SJCRH30 (cell line): ENCODE measurements around the gene RBM20. TPM values are rescaled to one million over a fixed set of nuclear protein-coding genes. Genes with fewer than 3 reads are reported as not detected.
A peak's percentile ranks its signal among the peaks of the same experiment; 100 is the strongest.
"Not testable (repeated sequence)": the region's sequence is repeated elsewhere in the genome, so short reads cannot be mapped to it uniquely, and the experiment has no call there.

ENCODE experiments used
- DNase-seq, 2 experiments: peaks; one replicate each; pipeline ENCODE4 v3.0.0-alpha.2; 2015 to 2020
- H3K27ac ChIP-seq: fragments of 250-450 bp; sonication (Bioruptor Pico); 2 replicates; pipeline ENCODE4 v1.5.1; 2020; ENCODE audit warnings: mild to moderate bottlenecking, moderate library complexity
- H3K27me3 ChIP-seq: fragments of 250-450 bp; sonication (Bioruptor Pico); 2 replicates; pipeline ENCODE4 v1.5.1; 2020; ENCODE audit warnings: mild to moderate bottlenecking, moderate library complexity
- H3K36me3 ChIP-seq: fragments of 250-450 bp; sonication (Bioruptor Pico); 2 replicates; pipeline ENCODE4 v1.5.1; 2020; ENCODE audit warnings: mild to moderate bottlenecking, moderate library complexity
- H3K4me1 ChIP-seq: fragments of 250-450 bp; sonication (Bioruptor Pico); 2 replicates; pipeline ENCODE4 v1.5.1; 2020; ENCODE audit warnings: mild to moderate bottlenecking, moderate library complexity
- H3K4me3 ChIP-seq: fragments of 250-450 bp; sonication (Bioruptor Pico); 2 replicates; pipeline ENCODE4 v1.5.1; 2020; ENCODE audit warnings: mild to moderate bottlenecking, moderate library complexity
- H3K9me3 ChIP-seq: fragments of 250-450 bp; sonication (Bioruptor Pico); replicated peaks from 2 replicates; pipeline ENCODE4 v1.5.1; 2020; ENCODE audit warnings: mild to moderate bottlenecking, moderate library complexity
- total RNA-seq: library from RNA; depleted of rRNA; stranded (reverse); fragments of >200 nt; shearing (Covaris generic); gene quantifications from 2 replicates; pipeline ENCODE4 v1.2.3, GENCODE V29; 2014

Gene RBM20
- total RNA-seq, 1 experiment from 2014 or later = 12.4 TPM

GRCh38 chr10:110754375-110755105 is 110.4 kb downstream of the RBM20 start:
- no peak overlapping the region for H3K4me3 ChIP-seq
- no peak overlapping the region for H3K27ac ChIP-seq
- H3K27me3 ChIP-seq = no peaks in the 10 kb centered on the region
- H3K9me3 ChIP-seq = peaks cover 5% of the 10 kb centered on the region; the same call in 1 of the 2 replicates
- no peak for DNase-seq
- H3K4me1 ChIP-seq = peaks cover 5% of the 10 kb centered on the region
- H3K36me3 ChIP-seq = no peaks in the 10 kb centered on the region

GRCh38 chr10:110755781-110756180 is 111.6 kb downstream of the RBM20 start:
- H3K27me3 ChIP-seq = no peaks in the 10 kb centered on the region
- H3K27ac ChIP-seq = no peak overlapping the region
- no peaks in the 10 kb centered on the region for H3K36me3 ChIP-seq
- H3K4me3 ChIP-seq = no peak overlapping the region
- no peak for DNase-seq
- 0 out of 2 replicates have a peak, but pooled peaks cover 2% of the 10 kb centered on the region for H3K9me3 ChIP-seq
- H3K4me1 ChIP-seq = peaks cover 6% of the 10 kb centered on the region

GRCh38 chr10:110756876-110757275 is 112.7 kb downstream of the RBM20 start:
- no peak for DNase-seq
- Histone ChIP-seq H3K36me3 (no peaks in the 10 kb centered on the region), H3K27ac (no peak overlapping the region), H3K27me3 (no peaks in the 10 kb centered on the region), H3K4me1 (peaks cover 6% of the 10 kb centered on the region), H3K4me3 (no peak overlapping the region), H3K9me3 (0 out of 2 replicates have a peak, but pooled peaks cover 2% of the 10 kb centered on the region)

GRCh38 chr10:110757586-110757985 is 113.5 kb downstream of the RBM20 start:
- no peak for DNase-seq
- Histone ChIP-seq H3K4me3 (no peak overlapping the region), H3K4me1 (peaks cover 6% of the 10 kb centered on the region), H3K9me3 (0 out of 2 replicates have a peak, but pooled peaks cover 2% of the 10 kb centered on the region), H3K27ac (no peak overlapping the region), H3K27me3 (no peaks in the 10 kb centered on the region), H3K36me3 (no peaks in the 10 kb centered on the region)

GRCh38 chr10:110758128-110758765 is 114.1 kb downstream of the RBM20 start:
- Histone ChIP-seq H3K27me3 (no peaks in the 10 kb centered on the region), H3K4me1 (peaks cover 6% of the 10 kb centered on the region), H3K36me3 (no peaks in the 10 kb centered on the region), H3K4me3 (no peak overlapping the region), H3K27ac (no peak overlapping the region), H3K9me3 (0 out of 2 replicates have a peak, but pooled peaks cover 2% of the 10 kb centered on the region)
- no peak for DNase-seq

- 0 out of 2 replicates have a peak, but pooled peaks cover 2% of the 10 kb centered on the region for H3K9me3 ChIP-seq
- no peaks in the 10 kb centered on the region for H3K27me3 ChIP-seq
- H3K27ac ChIP-seq = no peak overlapping the region
- H3K4me1 ChIP-seq = peaks cover 6% of the 10 kb centered on the region
- DNase-seq = peak in 1 of 2 experiments; percentile 24
- no peaks in the 10 kb centered on the region for H3K36me3 ChIP-seq
- no peak overlapping the region for H3K4me3 ChIP-seq
Observed at GRCh38 chr10:110758898-110759297, 114.8 kb downstream of the RBM20 start.

- Histone ChIP-seq H3K27ac (no peak overlapping the region), H3K9me3 (no peaks in the 10 kb centered on the region), H3K4me3 (no peak overlapping the region), H3K36me3 (no peaks in the 10 kb centered on the region), H3K4me1 (peaks cover 6% of the 10 kb centered on the region), H3K27me3 (no peaks in the 10 kb centered on the region)
- DNase-seq = no peak
Observed at GRCh38 chr10:110759523-110759922, 115.4 kb downstream of the RBM20 start.

GRCh38 chr10:110762109-110762848 is 118.1 kb downstream of the RBM20 start:
- peaks cover 6% of the 10 kb centered on the region for H3K4me1 ChIP-seq
- H3K27ac ChIP-seq = no peak overlapping the region
- H3K4me3 ChIP-seq = no peak overlapping the region
- H3K27me3 ChIP-seq = no peaks in the 10 kb centered on the region
- H3K9me3 ChIP-seq = no peaks in the 10 kb centered on the region
- H3K36me3 ChIP-seq = no peaks in the 10 kb centered on the region
- DNase-seq = no peak

- H3K4me1 ChIP-seq = peaks cover 6% of the 10 kb centered on the region
- no peak for DNase-seq
- no peak overlapping the region for H3K4me3 ChIP-seq
- no peak overlapping the region for H3K27ac ChIP-seq
- no peaks in the 10 kb centered on the region for H3K36me3 ChIP-seq
- H3K9me3 ChIP-seq = no peaks in the 10 kb centered on the region
- no peaks in the 10 kb centered on the region for H3K27me3 ChIP-seq
Observed at GRCh38 chr10:110762849-110763211, 118.7 kb downstream of the RBM20 start.

- no peak overlapping the region for H3K27ac ChIP-seq
- DNase-seq = no peak
- no peaks in the 10 kb centered on the region for H3K9me3 ChIP-seq
Observed at GRCh38 chr10:110764378-110764777, 120.2 kb downstream of the RBM20 start.

GRCh38 chr10:110764793-110765512 is 120.8 kb downstream of the RBM20 start:
- Histone ChIP-seq H3K4me1 (no peaks in the 10 kb centered on the region; the same call in 1 of the 2 replicates), H3K27ac (no peak overlapping the region), H3K27me3 (no peaks in the 10 kb centered on the region), H3K9me3 (no peaks in the 10 kb centered on the region), H3K36me3 (no peaks in the 10 kb centered on the region), H3K4me3 (no peak overlapping the region)
- DNase-seq = no peak

More at GRCh38 chr10:110764378-110764777, 120.2 kb downstream of the RBM20 start:
- peaks cover 3% of the 10 kb centered on the region; the same call in 1 of the 2 replicates for H3K4me1 ChIP-seq
- H3K36me3 ChIP-seq = no peaks in the 10 kb centered on the region
- H3K4me3 ChIP-seq = no peak overlapping the region
- no peaks in the 10 kb centered on the region for H3K27me3 ChIP-seq

GRCh38 chr10:110765513-110766319 is 121.6 kb downstream of the RBM20 start:
- Histone ChIP-seq H3K4me3 (no peak overlapping the region), H3K9me3 (no peaks in the 10 kb centered on the region), H3K36me3 (no peaks in the 10 kb centered on the region), H3K27ac (no peak overlapping the region), H3K4me1 (no peaks in the 10 kb centered on the region; the same call in 1 of the 2 replicates), H3K27me3 (no peaks in the 10 kb centered on the region)
- DNase-seq = no peak

GRCh38 chr10:110767601-110768000 is 123.5 kb downstream of the RBM20 start:
- H3K4me1 ChIP-seq, H3K27ac ChIP-seq, H3K36me3 ChIP-seq, H3K9me3 ChIP-seq, DNase-seq, H3K27me3 ChIP-seq, H3K4me3 ChIP-seq: not testable (repeated sequence)

- Histone ChIP-seq H3K27me3 (no peaks in the 10 kb centered on the region), H3K27ac (no peak overlapping the region), H3K36me3 (no peaks in the 10 kb centered on the region; the same call in 1 of the 2 replicates), H3K4me1 (peaks cover 12% of the 10 kb centered on the region), H3K9me3 (no peaks in the 10 kb centered on the region), H3K4me3 (no peak overlapping the region)
- no peak for DNase-seq
Observed at GRCh38 chr10:110770243-110770642, 126.1 kb downstream of the RBM20 start.
